Lower lobe of right lung (tissue), 2 donors: ENCODE data around the gene NPPA. TPM values are rescaled to one million over a fixed set of nuclear protein-coding genes. Genes with fewer than 3 reads are reported as not detected.

Experiments
- ATAC-seq, 2 donors: fragments of 200-7000 bp; cut with Tn5 transposase; one replicate each; pipeline ENCODE4 v1.9.1; 2020 to 2022; ENCODE audit warnings: mild to moderate bottlenecking in 2 of 2, moderate library complexity in 2 of 2
- DNase-seq: peaks from one replicate; pipeline ENCODE4 v3.0.0-alpha.2; 2020
- H3K27ac ChIP-seq: fragments of 200-600 bp; one replicate; pipeline ENCODE4 v1.8.0; 2022
- H3K27me3 ChIP-seq: fragments of 200-600 bp; one replicate; pipeline ENCODE4 v1.8.0; 2022; ENCODE audit warnings: low read depth
- H3K36me3 ChIP-seq: fragments of 200-600 bp; one replicate; pipeline ENCODE4 v1.8.0; 2022; ENCODE audit warnings: mild to moderate bottlenecking
- H3K4me1 ChIP-seq: fragments of 200-600 bp; one replicate; pipeline ENCODE4 v1.8.0; 2022
- H3K4me3 ChIP-seq: fragments of 200-600 bp; one replicate; pipeline ENCODE4 v1.8.0; 2022; ENCODE audit warnings: mild to moderate bottlenecking
- H3K9me3 ChIP-seq: fragments of 200-600 bp; one replicate; pipeline ENCODE4 v1.8.0; 2022
- CTCF ChIP-seq: fragments of 200-600 bp; IDR thresholded peaks from one replicate; pipeline ENCODE4 v1.8.0; 2022; ENCODE audit warnings: antibody characterized with exemption, mild to moderate bottlenecking
- intact Hi-C: fragments of 100-400 bp; cut with DNase I; formaldehyde crosslinking; loops from one replicate; pipeline ENCODE4 v1.11.0; 2022
- total RNA-seq: library from RNA; stranded (reverse); fragmentation: NEBNext Ultra II Directional; extraction: Animal tissue kit (Norgen Biotek cat#: 25700); gene quantifications from one replicate; pipeline ENCODE4 v1.2.1, GENCODE V29; 2021
- donor health status: DM: no; HTN: yes; CAD: no; lungs with severe emphysema.

NPPA gene
- total RNA-seq, 1 donor from 2014 or later, result 2.6 TPM

- Histone ChIP-seq H3K36me3 (no peaks in the 10 kb centered on the region), H3K4me1 (no peaks in the 10 kb centered on the region), H3K9me3 (no peaks in the 10 kb centered on the region), H3K27ac (no peak overlapping the region), H3K4me3 (no peak overlapping the region), H3K27me3 (peaks cover 61% of the 10 kb centered on the region)
- intact Hi-C loops, result no loop called here
- ATAC-seq, result no peak
- no peak for DNase-seq
- no peak for TF ChIP-seq CTCF
Measured at GRCh38 chr1:11857164-11857851, 9.7 kb upstream of the NPPA start.

- Histone ChIP-seq H3K4me3 (no peak overlapping the region), H3K4me1 (no peaks in the 10 kb centered on the region), H3K27me3 (peaks cover 58% of the 10 kb centered on the region), H3K9me3 (no peaks in the 10 kb centered on the region), H3K36me3 (no peaks in the 10 kb centered on the region), H3K27ac (no peak overlapping the region)
- DNase-seq (no peak), ATAC-seq (no peak)
- intact Hi-C loops, result no loop called here
- TF ChIP-seq CTCF, result no peak
Measured at GRCh38 chr1:11856698-11857097, 9.1 kb upstream of the NPPA start.

GRCh38 chr1:11855430-11855829, 7.8 kb upstream of the NPPA start:
- Histone ChIP-seq H3K4me3 (no peak overlapping the region), H3K36me3 (no peaks in the 10 kb centered on the region), H3K4me1 (no peaks in the 10 kb centered on the region), H3K27me3 (peaks cover 53% of the 10 kb centered on the region), H3K9me3 (no peaks in the 10 kb centered on the region), H3K27ac (no peak overlapping the region)
- intact Hi-C loops, result no loop called here
- ATAC-seq, result no peak
- no peak for DNase-seq
- TF ChIP-seq CTCF, result no peak

- DNase-seq, result no peak
- Histone ChIP-seq H3K4me1 (no peaks in the 10 kb centered on the region), H3K27ac (no peak overlapping the region), H3K27me3 (peaks cover 45% of the 10 kb centered on the region), H3K4me3 (no peak overlapping the region), H3K36me3 (no peaks in the 10 kb centered on the region), H3K9me3 (no peaks in the 10 kb centered on the region)
- no peak for TF ChIP-seq CTCF
- intact Hi-C loops, result no loop called here
- no peak for ATAC-seq
Measured at GRCh38 chr1:11854519-11854918, 6.9 kb upstream of the NPPA start.

- intact Hi-C loops, result no loop called here
- ATAC-seq, result peak in 1 of 2 donors; percentile 12
- peaks cover 12% of the 10 kb centered on the region for H3K27me3 ChIP-seq
Measured at GRCh38 chr1:11851180-11851579, 3.6 kb upstream of the NPPA start.

More at GRCh38 chr1:11851180-11851579, 3.6 kb upstream of the NPPA start:
- DNase-seq, result no peak
- H3K27ac ChIP-seq, result no peak overlapping the region
- TF ChIP-seq CTCF, result no peak
- H3K9me3 ChIP-seq, result no peaks in the 10 kb centered on the region
- H3K4me1 ChIP-seq, result no peaks in the 10 kb centered on the region
- H3K4me3 ChIP-seq, result no peak overlapping the region
- H3K36me3 ChIP-seq, result peaks cover 13% of the 10 kb centered on the region
